Stimulated activated CD4-positive, alpha-beta T cell treated with anti-CD3 and anti-CD28 coated beads, Interleukin-1b, Interleukin-23, amount 100 ng/mL, for 1 hour (primary cell): ENCODE measurements around the gene ASPHD1.
"Not testable (repeated sequence)": the region's sequence is repeated elsewhere in the genome, so short reads cannot be mapped to it uniquely, and the experiment has no call there.

Experiments used
- DNase-seq, 2 donors: peaks; one replicate each; pipeline ENCODE4 v3.0.0-alpha.2; 2020; ENCODE audit warnings: low read depth in 2 of 2

The ASPHD1 gene

GRCh38 chr16:29907973-29908372 is 7.7 kb downstream of the ASPHD1 start:
- no peak for DNase-seq

GRCh38 chr16:29908719-29909220 is 8.5 kb downstream of the ASPHD1 start:
- no peak for DNase-seq

- no peak for DNase-seq
Measured at GRCh38 chr16:29909391-29909790, 9.1 kb downstream of the ASPHD1 start.

- not testable (repeated sequence) for DNase-seq
Measured at GRCh38 chr16:29909851-29910250, 9.6 kb downstream of the ASPHD1 start.

GRCh38 chr16:29910819-29911675 is 10.8 kb downstream of the ASPHD1 start:
- no peak for DNase-seq

- DNase-seq: no peak
Measured at GRCh38 chr16:29911676-29912010, 11.4 kb downstream of the ASPHD1 start.

GRCh38 chr16:29912087-29912486 is 11.8 kb downstream of the ASPHD1 start:
- DNase-seq: no peak

- no peak for DNase-seq
Measured at GRCh38 chr16:29913514-29913913, 13.2 kb downstream of the ASPHD1 start.

GRCh38 chr16:29915590-29916247 is 15.4 kb downstream of the ASPHD1 start:
- no peak for DNase-seq

- DNase-seq: no peak
Measured at GRCh38 chr16:29916979-29917378, 16.7 kb downstream of the ASPHD1 start.

- DNase-seq: no peak
Measured at GRCh38 chr16:29920288-29921033, 20.2 kb downstream of the ASPHD1 start.

- no peak for DNase-seq
Measured at GRCh38 chr16:29921034-29921385, 20.7 kb downstream of the ASPHD1 start.

- no peak for DNase-seq
Measured at GRCh38 chr16:29922326-29922725, 22.0 kb downstream of the ASPHD1 start.

GRCh38 chr16:29922986-29923501 is 22.8 kb downstream of the ASPHD1 start:
- no peak for DNase-seq

GRCh38 chr16:29925105-29925756 is 24.9 kb downstream of the ASPHD1 start:
- no peak for DNase-seq

- peak; percentile 76 to 84 for DNase-seq
Measured at GRCh38 chr16:29925781-29926710, 25.8 kb downstream of the ASPHD1 start, which contains the start of gene KCTD13. Gene KCTD13 (minus strand): TSS chr16:29926226. CDS start chr16:29926033, 193 bp downstream.

- no peak for DNase-seq
Measured at GRCh38 chr16:29926711-29927052, 26.4 kb downstream of the ASPHD1 start.

GRCh38 chr16:29927070-29927905 is 27.0 kb downstream of the ASPHD1 start:
- DNase-seq: no peak

GRCh38 chr16:29931750-29932149 is 31.5 kb downstream of the ASPHD1 start:
- not testable (repeated sequence) for DNase-seq

GRCh38 chr16:29940656-29941055 is 40.4 kb downstream of the ASPHD1 start:
- DNase-seq: no peak
